GM23338 (cell line): ENCODE data around the gene PSKH1.

Experiments
- CTCF ChIP-seq, 2 experiments: fragments of 200-600 bp in 1 of 2; sonication (generic) in 1 of 2; conservative IDR thresholded peaks; 2 replicates each; pipeline versions ENCODE4 v1.5.1 to v1.6.1; 2016 to 2017; ENCODE audit warnings: antibody characterized with exemption in 2 of 2, low read depth in 2 of 2, mild to moderate bottlenecking in 2 of 2, moderate library complexity in 1 of 2
- EZH2 ChIP-seq: fragments of 200-600 bp; sonication (generic); IDR thresholded peaks from one replicate; pipeline ENCODE4 v1.8.0; 2017; ENCODE audit warnings: antibody characterized with exemption, mild to moderate bottlenecking, low read depth; ENCODE audit not compliant: unreplicated experiment
- EZH2phosphoT487 ChIP-seq: fragments of 200-600 bp; sonication (generic); IDR thresholded peaks from one replicate; pipeline ENCODE4 v1.8.1; 2018; ENCODE audit warnings: antibody characterized with exemption; ENCODE audit not compliant: unreplicated experiment
- REST ChIP-seq: IDR thresholded peaks from one replicate; pipeline ENCODE4 v1.6.1; 2018; ENCODE audit warnings: antibody characterized with exemption; ENCODE audit not compliant: unreplicated experiment
- ZNF114 ChIP-seq: fragments of 250-450 bp; sonication (Bioruptor Pico); IDR thresholded peaks from 2 replicates; pipeline ENCODE4 v1.5.0; 2020; ENCODE audit warnings: mild to moderate bottlenecking, moderate library complexity

DNA sequence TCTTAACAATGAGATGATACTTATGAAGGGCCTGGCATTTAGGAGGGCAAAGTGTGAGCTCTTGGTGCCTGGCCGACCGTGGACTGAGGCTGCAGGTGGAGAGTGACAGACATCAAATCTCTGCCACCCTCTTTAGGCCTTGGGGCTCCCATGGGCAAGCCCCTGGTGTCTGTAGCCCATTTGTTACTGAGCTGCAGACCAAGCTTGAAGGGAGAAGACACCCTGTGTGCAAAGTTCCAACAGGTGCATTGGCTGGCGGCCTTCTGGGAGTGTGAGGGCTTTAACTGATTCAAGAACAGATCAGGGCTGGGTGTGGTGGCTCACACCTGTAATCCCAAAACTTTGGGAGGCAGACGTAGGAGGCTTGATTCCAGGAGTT is 39.4 kb downstream of the PSKH1 start:
- TF ChIP-seq CTCF (conservative IDR thresholded peaks at IDR 0.05; ENCODE audit: low read depth in 2 of 2) (no peak), REST (no peak), EZH2 (no peak), EZH2phosphoT487 (no peak), ZNF114 (CRISPR knock-in tag) (no peak)
